Measurements from ENCODE around the gene CACNA1D.

CACNA1D gene

GRCh38 chr3:53495520-53496391 lies 1.3 kb downstream of the CACNA1D start:
- DNase-seq, result peak; percentile 41

GRCh38 chr3:53496392-53496670 lies 1.9 kb downstream of the CACNA1D start:
- DNase-seq, result no peak

GRCh38 chr3:53496984-53497383 lies 2.6 kb downstream of the CACNA1D start:
- no peak for DNase-seq

- no peak for DNase-seq
These were observed 4.6 kb downstream of the CACNA1D start for GRCh38 chr3:53498806-53499641.

GRCh38 chr3:53500165-53500777 lies 5.9 kb downstream of the CACNA1D start:
- DNase-seq, result no peak

GRCh38 chr3:53501178-53501577 lies 6.8 kb downstream of the CACNA1D start:
- no peak for DNase-seq

GRCh38 chr3:53502737-53503136 lies 8.3 kb downstream of the CACNA1D start:
- no peak for DNase-seq

GRCh38 chr3:53503195-53503594 lies 8.8 kb downstream of the CACNA1D start:
- no peak for DNase-seq

GRCh38 chr3:53506110-53506762 lies 11.8 kb downstream of the CACNA1D start:
- DNase-seq, result no peak

GRCh38 chr3:53506763-53507145 lies 12.3 kb downstream of the CACNA1D start:
- no peak for DNase-seq

- DNase-seq, result no peak
These were observed 15.1 kb downstream of the CACNA1D start for GRCh38 chr3:53509494-53509893.

GRCh38 chr3:53510508-53510907 lies 16.1 kb downstream of the CACNA1D start:
- no peak for DNase-seq

GRCh38 chr3:53511246-53511645 lies 16.8 kb downstream of the CACNA1D start:
- DNase-seq, result no peak

- DNase-seq, result no peak
These were observed 19.3 kb downstream of the CACNA1D start for GRCh38 chr3:53513556-53514190.

- DNase-seq, result no peak
These were observed 21.9 kb downstream of the CACNA1D start for GRCh38 chr3:53516339-53516738.

GRCh38 chr3:53518495-53518981 lies 24.1 kb downstream of the CACNA1D start:
- DNase-seq, result no peak

GRCh38 chr3:53519065-53519709 lies 24.8 kb downstream of the CACNA1D start:
- no peak for DNase-seq

GRCh38 chr3:53523346-53523745 lies 28.9 kb downstream of the CACNA1D start:
- DNase-seq, result no peak

- DNase-seq, result no peak
These were observed 30.2 kb downstream of the CACNA1D start for GRCh38 chr3:53524566-53524965.

- peak; percentile 74 for DNase-seq
These were observed 31.6 kb downstream of the CACNA1D start for GRCh38 chr3:53525765-53526703.

- no peak for DNase-seq
These were observed 32.3 kb downstream of the CACNA1D start for GRCh38 chr3:53526704-53527055.
